BLaER1 (cell line): ENCODE results near the gene SH3TC1.

Experiments used
- H3K27ac ChIP-seq: shearing (Covaris generic); formaldehyde crosslinking; 2 replicates; pipeline ENCODE4 v1.8.1; 2022
- H3K27me3 ChIP-seq: shearing (Covaris generic); formaldehyde crosslinking; 2 replicates; pipeline ENCODE4 v1.8.1; 2022
- H3K36me3 ChIP-seq: shearing (Covaris generic); formaldehyde crosslinking; 2 replicates; pipeline ENCODE4 v1.8.1; 2022
- H3K4me1 ChIP-seq: shearing (Covaris generic); formaldehyde crosslinking; 2 replicates; pipeline ENCODE4 v1.8.1; 2022
- H3K4me2 ChIP-seq: shearing (Covaris generic); formaldehyde crosslinking; 2 replicates; pipeline ENCODE4 v1.8.1; 2022
- H3K4me3 ChIP-seq: shearing (Covaris generic); formaldehyde crosslinking; 2 replicates; pipeline ENCODE4 v1.8.1; 2022
- H3K9ac ChIP-seq: shearing (Covaris generic); formaldehyde crosslinking; 2 replicates; pipeline ENCODE4 v1.8.1; 2022
- H3K9me3 ChIP-seq: shearing (Covaris generic); formaldehyde crosslinking; 2 replicates; pipeline ENCODE4 v1.8.1; 2022
- H4K20me1 ChIP-seq: shearing (Covaris generic); formaldehyde crosslinking; 2 replicates; pipeline ENCODE4 v1.8.1; 2022
- Cebpa-rat ChIP-seq: shearing (Covaris generic); IDR thresholded peaks from 2 replicates; pipeline ENCODE4 v1.8.1; 2022

The SH3TC1 gene

DNA sequence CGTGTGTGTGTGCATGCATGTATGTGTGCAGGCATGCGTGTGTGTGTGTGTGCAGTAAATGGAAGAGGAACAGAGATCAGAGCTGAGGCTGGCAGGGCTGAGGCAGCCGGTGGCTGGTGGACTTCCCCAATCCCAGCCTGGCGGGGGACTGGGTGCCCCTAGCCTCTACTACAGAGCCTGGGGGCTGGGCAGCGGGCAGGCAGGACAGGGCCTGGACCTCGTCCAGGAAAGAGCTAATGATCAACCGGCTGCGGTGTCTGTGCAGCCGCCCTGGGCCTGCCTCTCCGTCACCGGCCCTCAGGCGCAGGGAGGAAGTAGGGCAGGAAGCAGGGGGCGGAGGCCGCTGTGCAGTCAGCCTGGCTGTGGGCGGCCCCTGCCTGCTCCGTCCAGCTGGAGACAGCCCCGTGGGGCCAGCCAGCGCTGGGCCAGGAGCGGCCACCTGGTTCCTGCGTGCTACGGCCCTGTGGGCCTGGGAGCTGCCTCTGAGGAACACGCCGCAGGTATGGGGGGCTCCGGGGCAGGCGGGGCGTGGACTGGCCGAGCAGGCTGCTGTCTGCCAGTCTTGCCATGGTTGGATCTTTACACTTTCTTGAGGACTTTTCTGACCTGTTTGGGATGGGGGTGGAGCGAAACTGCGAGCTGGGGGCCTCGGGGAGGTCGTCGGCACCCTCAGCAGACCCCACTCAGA, at the start of gene SH3TC1:
Gene SH3TC1 (plus strand): TSS at position 385 of the 688 bp plus-strand sequence. CDS start 5,905 bp downstream, outside the sequence.
- H3K9me3 ChIP-seq = no peaks in the 10 kb centered on the region
- TF ChIP-seq Cebpa-rat = no peak
- H3K27me3 ChIP-seq = peaks cover 14% of the 10 kb centered on the region
- H3K9ac ChIP-seq = peak within 1 kb of the TSS; percentile 89
- H3K4me3 ChIP-seq = peak within 1 kb of the TSS; percentile 73
- H3K4me2 ChIP-seq = peak within 1 kb of the TSS; percentile 99
- H4K20me1 ChIP-seq = peaks cover 23% of the 10 kb centered on the region; the same call in 1 of the 2 replicates
- peak within 1 kb of the TSS; percentile 96 for H3K27ac ChIP-seq
- H3K4me1 ChIP-seq = peaks cover 100% of the 10 kb centered on the region
- no peaks in the 10 kb centered on the region for H3K36me3 ChIP-seq

DNA sequence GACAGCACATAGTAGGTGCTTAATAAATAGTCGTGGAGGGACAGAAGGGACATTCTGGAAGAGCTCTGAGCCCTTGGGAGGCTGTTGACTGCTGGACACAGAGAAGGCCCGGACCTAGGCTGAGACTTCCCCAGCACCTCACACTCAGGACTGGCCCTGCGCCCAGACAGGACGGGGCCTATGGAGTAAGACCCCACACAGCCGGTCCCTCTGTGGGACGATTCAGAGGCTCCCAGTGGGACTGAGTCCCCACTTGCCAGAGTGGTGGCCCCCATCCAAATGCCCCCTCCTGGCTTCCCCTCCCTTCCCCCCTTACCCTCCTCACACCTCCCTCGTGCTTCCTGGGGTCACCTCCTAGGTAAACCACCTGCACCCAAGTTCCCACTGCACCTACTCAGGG, 49.4 kb upstream of the SH3TC1 start:
- H3K27me3 ChIP-seq = no peaks in the 10 kb centered on the region
- H3K27ac ChIP-seq = no peak overlapping the region
- no peak overlapping the region for H3K4me3 ChIP-seq
- peaks cover 50% of the 10 kb centered on the region for H3K4me1 ChIP-seq
- H4K20me1 ChIP-seq = peaks cover 6% of the 10 kb centered on the region; the same call in 1 of the 2 replicates
- no peak overlapping the region for H3K9ac ChIP-seq
- no peaks in the 10 kb centered on the region for H3K9me3 ChIP-seq
- H3K36me3 ChIP-seq = no peaks in the 10 kb centered on the region
- TF ChIP-seq Cebpa-rat = no peak
- H3K4me2 ChIP-seq = 0 out of 2 replicates have a peak overlapping the region, but pooled peaks have one; percentile 75

DNA sequence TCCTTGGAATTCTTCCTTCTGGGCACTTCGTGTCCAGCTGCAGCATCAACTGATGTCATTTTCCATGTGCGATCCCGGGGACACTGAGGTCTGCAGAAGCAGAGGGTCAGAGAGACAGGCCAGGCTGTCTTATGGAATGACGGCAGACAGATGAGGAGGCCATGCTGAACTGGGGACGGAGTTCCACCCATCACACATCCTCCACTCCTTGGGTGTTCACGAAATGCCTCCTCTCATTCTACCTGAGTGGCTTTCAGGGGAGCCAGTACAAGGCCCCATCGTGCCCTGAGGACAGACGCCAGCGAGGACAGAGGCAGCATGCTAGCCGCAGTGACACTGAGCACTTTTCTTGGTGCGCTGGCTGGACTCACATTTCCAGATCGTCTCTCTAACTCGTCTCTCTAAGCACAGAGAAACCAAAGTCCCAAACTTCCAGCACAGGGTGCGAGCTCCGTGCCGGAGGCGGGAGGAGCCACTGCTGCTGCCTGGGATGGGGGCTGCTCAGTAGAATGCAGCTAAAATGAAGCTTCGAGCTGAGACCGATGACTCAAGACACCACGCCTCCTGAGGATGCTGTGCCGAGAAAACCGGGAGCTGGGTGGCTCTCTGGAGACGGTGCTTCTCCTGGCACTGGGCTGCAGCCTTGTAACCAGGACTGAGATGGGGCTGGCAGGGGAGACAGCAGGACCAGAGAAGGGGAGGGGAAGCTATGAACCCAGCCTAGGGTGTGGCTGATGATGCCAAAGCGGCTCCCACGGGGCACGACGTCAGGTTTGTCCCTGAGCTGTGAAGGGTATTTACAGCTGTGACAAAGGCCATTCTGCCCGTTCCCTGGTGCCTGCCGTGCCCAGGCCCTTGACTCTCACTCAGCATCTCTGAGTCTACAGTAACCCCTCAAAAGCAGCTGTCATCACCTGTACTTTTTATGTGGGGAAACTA, 48.7 kb upstream of the SH3TC1 start:
- no peak overlapping the region for H3K9ac ChIP-seq
- H3K4me2 ChIP-seq = peak overlapping the region; percentile 20
- no peak overlapping the region for H3K4me3 ChIP-seq
- no peaks in the 10 kb centered on the region for H3K36me3 ChIP-seq
- H3K4me1 ChIP-seq = peaks cover 50% of the 10 kb centered on the region
- H4K20me1 ChIP-seq = peaks cover 6% of the 10 kb centered on the region; the same call in 1 of the 2 replicates
- no peak for TF ChIP-seq Cebpa-rat
- no peaks in the 10 kb centered on the region for H3K27me3 ChIP-seq
- H3K9me3 ChIP-seq = no peaks in the 10 kb centered on the region
- H3K27ac ChIP-seq = no peak overlapping the region

DNA sequence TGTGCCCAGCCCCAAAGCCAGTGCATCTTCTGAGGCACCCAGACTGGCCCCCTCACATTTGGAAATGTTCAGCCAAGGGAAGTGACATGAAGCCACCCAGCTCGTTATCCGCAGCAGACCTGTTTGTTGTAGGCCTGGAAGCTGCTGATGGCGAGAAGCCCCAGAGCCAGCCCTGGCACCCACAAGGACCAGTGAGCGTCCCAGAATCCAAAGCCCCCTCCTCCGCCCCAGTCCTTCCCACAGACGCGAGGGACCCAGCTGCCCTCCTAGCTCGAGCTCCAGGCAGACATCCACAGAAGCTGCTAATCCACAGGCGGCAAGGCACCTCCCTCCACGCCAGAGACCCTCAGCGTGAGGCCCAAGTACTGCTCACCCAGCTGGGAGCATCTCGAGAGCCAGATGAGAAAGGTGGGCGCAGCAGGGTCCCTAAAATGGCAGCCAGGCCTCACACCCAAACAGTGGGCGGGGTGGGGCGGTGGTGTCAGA, 47.9 kb upstream of the SH3TC1 start:
- peak overlapping the region; percentile 20 for H3K4me2 ChIP-seq
- peaks cover 48% of the 10 kb centered on the region for H3K4me1 ChIP-seq
- H3K36me3 ChIP-seq = no peaks in the 10 kb centered on the region
- no peak overlapping the region for H3K27ac ChIP-seq
- H4K20me1 ChIP-seq = peaks cover 6% of the 10 kb centered on the region; the same call in 1 of the 2 replicates
- H3K9ac ChIP-seq = no peak overlapping the region
- no peaks in the 10 kb centered on the region for H3K9me3 ChIP-seq
- peaks cover 1% of the 10 kb centered on the region for H3K27me3 ChIP-seq
- no peak for TF ChIP-seq Cebpa-rat
- H3K4me3 ChIP-seq = no peak overlapping the region

DNA sequence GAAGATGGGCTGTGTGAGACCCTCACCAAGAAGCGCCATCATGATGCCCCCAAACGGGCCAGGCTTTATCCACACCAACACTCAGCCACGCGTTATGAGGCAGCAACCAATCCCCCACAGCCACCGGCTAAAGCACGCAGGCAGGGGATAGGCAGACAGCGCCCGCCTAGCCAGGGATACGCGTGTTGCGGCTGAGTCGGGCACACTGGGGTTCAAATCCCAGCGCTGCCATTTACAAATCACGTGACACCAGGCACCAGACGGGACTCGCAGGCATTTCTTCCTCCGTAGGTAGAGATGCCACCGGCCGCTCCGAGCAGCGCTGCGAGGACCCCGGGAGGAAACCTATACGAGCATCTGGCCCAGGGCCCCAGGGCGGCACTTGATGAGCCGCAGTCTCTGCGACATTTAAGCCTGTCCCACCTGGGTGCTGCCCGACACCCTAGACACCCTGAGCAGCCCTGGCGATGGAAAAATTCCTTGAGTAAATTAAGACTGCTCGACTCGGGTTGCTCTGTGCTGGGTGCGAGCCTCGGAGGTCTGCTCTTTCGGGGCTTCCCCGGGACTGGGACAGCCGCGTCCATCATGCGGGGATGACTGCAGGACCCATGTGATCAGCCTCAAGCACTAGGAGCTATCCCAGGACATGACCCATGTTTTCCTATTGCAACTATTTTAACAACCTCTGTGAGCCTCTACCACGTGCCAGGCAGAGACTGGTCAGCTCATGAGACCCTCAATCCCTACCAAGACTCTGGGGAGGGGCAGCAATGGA, 46.8 kb upstream of the SH3TC1 start:
- Histone ChIP-seq H3K9me3 (no peaks in the 10 kb centered on the region), H3K27me3 (peaks cover 12% of the 10 kb centered on the region), H3K4me3 (no peak overlapping the region), H3K36me3 (no peaks in the 10 kb centered on the region), H3K4me2 (no peak overlapping the region), H3K27ac (no peak overlapping the region), H4K20me1 (peaks cover 8% of the 10 kb centered on the region), H3K4me1 (peaks cover 40% of the 10 kb centered on the region), H3K9ac (no peak overlapping the region)
- TF ChIP-seq Cebpa-rat = no peak

DNA sequence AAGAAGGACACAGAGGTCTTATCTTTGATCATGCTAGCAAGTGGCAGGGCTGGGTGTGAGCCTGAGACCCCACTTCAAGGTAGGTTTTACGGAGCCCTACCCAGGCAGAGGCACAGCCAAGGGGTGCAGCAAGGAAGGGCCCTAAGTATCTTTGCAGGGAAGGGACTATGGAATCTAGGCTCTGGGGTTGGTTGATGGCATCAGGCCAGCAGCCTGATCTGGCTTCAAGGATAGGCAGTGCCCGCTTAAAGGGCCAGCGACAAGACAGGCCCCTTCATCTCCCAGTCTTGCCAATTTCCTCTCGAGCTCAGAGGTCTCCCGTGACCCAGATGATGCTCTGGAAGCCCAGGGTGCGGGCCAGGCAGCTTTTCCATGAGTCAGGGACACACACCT, 46.2 kb upstream of the SH3TC1 start:
- no peak for TF ChIP-seq Cebpa-rat
- H3K27me3 ChIP-seq = peaks cover 18% of the 10 kb centered on the region

DNA sequence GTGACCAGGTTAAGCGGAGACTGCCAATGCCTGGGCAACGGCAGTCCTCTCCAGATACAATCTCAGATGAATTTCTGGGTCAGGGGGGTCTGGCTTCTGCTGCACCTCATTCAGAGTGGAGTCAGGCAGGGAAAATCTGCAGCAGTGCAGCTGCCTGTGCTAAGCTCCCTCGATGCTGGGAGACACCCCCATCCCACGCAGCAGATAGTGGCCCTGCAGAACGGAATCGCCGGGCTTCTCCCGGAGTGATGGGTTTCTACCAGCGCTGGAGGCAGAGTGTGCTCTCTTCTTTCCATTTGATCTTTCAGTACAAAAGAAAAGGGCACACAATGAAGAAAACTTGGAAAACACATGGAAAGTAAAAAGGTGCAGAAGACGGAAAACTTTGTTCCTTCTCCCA, 45.6 kb upstream of the SH3TC1 start:
- no peak overlapping the region for H3K27ac ChIP-seq
- no peaks in the 10 kb centered on the region for H3K36me3 ChIP-seq
- peaks cover 24% of the 10 kb centered on the region for H3K27me3 ChIP-seq
- H3K9ac ChIP-seq = no peak overlapping the region
- no peaks in the 10 kb centered on the region for H3K9me3 ChIP-seq
- peaks cover 14% of the 10 kb centered on the region for H4K20me1 ChIP-seq
- no peak overlapping the region for H3K4me3 ChIP-seq
- peaks cover 40% of the 10 kb centered on the region for H3K4me1 ChIP-seq
- TF ChIP-seq Cebpa-rat = no peak
- no peak overlapping the region for H3K4me2 ChIP-seq

More for the DNA sequence above, 46.2 kb upstream of the SH3TC1 start:
- Histone ChIP-seq H3K4me1 (peaks cover 40% of the 10 kb centered on the region), H3K9ac (no peak overlapping the region), H3K36me3 (no peaks in the 10 kb centered on the region), H3K4me3 (no peak overlapping the region), H3K9me3 (no peaks in the 10 kb centered on the region), H3K4me2 (no peak overlapping the region), H4K20me1 (peaks cover 12% of the 10 kb centered on the region), H3K27ac (no peak overlapping the region)

DNA sequence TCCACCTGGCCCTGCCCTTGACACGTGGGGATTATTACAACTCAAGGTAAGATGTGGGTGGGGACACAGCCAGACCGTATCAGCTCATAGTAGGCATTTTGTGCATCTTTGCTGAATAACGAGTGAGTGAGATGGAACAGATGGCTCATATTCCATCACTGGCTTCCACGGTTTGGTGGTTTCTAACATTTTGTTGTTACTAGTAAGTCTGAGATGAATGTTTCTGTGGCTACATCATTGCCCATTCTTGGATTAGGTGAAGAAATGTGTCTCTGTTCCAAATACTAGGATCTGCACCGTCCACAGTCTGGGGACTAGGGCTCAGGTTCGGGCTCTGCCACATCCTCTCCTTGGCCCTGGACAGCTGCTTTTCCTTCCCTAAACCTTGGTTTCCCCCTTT, 44.0 kb upstream of the SH3TC1 start:
- H3K4me1 ChIP-seq = peaks cover 36% of the 10 kb centered on the region
- H3K4me2 ChIP-seq = no peak overlapping the region
- no peaks in the 10 kb centered on the region for H3K9me3 ChIP-seq
- peaks cover 36% of the 10 kb centered on the region for H3K27me3 ChIP-seq
- no peak overlapping the region for H3K4me3 ChIP-seq
- H3K27ac ChIP-seq = no peak overlapping the region
- H3K36me3 ChIP-seq = no peaks in the 10 kb centered on the region
- peaks cover 14% of the 10 kb centered on the region for H4K20me1 ChIP-seq
- no peak for TF ChIP-seq Cebpa-rat
- H3K9ac ChIP-seq = no peak overlapping the region

DNA sequence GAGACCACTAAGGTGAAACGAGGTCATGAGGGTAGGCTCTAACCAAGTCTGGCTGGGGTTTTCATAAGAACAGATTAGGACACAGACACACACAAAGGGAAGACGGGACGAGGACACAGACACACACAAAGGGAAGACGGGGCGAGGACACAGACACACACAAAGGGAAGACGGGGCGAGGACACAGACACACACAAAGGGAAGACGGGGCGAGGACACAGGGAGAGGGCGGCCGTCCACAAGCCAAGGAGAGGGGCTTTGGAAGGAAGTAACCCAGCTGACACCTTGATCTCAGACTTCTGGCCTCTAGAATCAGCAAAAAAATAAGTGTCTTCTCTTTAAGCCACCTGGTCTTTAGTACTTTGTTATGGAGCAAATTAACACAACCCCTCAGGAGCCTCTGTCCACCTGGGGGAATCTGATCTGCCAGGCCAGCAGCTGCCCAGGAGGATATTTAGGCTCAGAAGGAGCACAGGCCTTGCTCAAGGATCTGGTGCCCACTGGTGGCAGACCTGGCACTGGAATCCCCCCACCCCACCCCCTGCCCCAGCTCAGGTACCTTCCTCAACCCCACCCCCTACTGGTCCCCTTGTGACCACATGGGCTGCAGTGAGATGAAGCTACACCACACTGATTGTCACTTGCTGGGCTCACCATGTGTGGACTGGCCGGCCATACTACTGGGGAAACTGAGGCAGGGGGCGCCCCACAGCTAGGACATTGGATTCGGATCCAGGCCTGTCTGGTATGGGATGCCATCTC, 43.2 kb upstream of the SH3TC1 start:
- Histone ChIP-seq H3K36me3 (no peaks in the 10 kb centered on the region), H3K9ac (no peak overlapping the region), H3K4me1 (peaks cover 36% of the 10 kb centered on the region), H4K20me1 (peaks cover 14% of the 10 kb centered on the region), H3K9me3 (no peaks in the 10 kb centered on the region), H3K27ac (no peak overlapping the region), H3K27me3 (peaks cover 40% of the 10 kb centered on the region), H3K4me2 (no peak overlapping the region), H3K4me3 (no peak overlapping the region)
- no peak for TF ChIP-seq Cebpa-rat
